KMS-11 (cell line): Measurements from ENCODE around the gene ZNF516.
"Not testable (repeated sequence)": the region's sequence is repeated elsewhere in the genome, so short reads cannot be mapped to it uniquely, and the experiment has no call there.

ENCODE experiments used
- H2AFZ ChIP-seq: fragments of 200-600 bp; sonication (generic); 2 replicates; pipeline ENCODE4 v1.6.1; 2016; ENCODE audit warnings: antibody characterized with exemption, mixed run types, low read depth
- H3K27ac ChIP-seq: fragments of 200-600 bp; sonication (generic); 2 replicates; pipeline ENCODE4 v1.6.1; 2016; ENCODE audit warnings: mild to moderate bottlenecking, mixed run types
- H3K27me3 ChIP-seq: fragments of 200-600 bp; sonication (generic); 2 replicates; pipeline ENCODE4 v1.6.1; 2017; ENCODE audit warnings: mild to moderate bottlenecking, low read depth, mixed run types, moderate library complexity; ENCODE audit not compliant: insufficient read depth
- H3K36me3 ChIP-seq: fragments of 200-600 bp; sonication (generic); 2 replicates; pipeline ENCODE4 v1.6.1; 2017; ENCODE audit warnings: mild to moderate bottlenecking, mixed run types; ENCODE audit not compliant: insufficient read depth
- H3K4me1 ChIP-seq: fragments of 200-600 bp; sonication (generic); 2 replicates; pipeline ENCODE4 v1.6.1; 2016; ENCODE audit warnings: mild to moderate bottlenecking, low read depth, mixed run types; ENCODE audit not compliant: poor library complexity, severe bottlenecking
- H3K4me2 ChIP-seq: fragments of 200-600 bp; sonication (generic); 2 replicates; pipeline ENCODE4 v1.7.0; 2016; ENCODE audit warnings: mild to moderate bottlenecking, mixed run types
- H3K4me3 ChIP-seq: fragments of 200-600 bp; sonication (generic); IDR thresholded peaks from 2 replicates; pipeline ENCODE4 v1.6.1; 2017; ENCODE audit warnings: low read depth, low read length, mixed read lengths; ENCODE audit not compliant: insufficient read depth
- H3K79me2 ChIP-seq: fragments of 200-600 bp; sonication (generic); 2 replicates; pipeline ENCODE4 v1.6.1; 2016; ENCODE audit warnings: low read depth, mixed run types; ENCODE audit not compliant: insufficient read depth
- H3K9ac ChIP-seq: fragments of 200-600 bp; sonication (generic); 2 replicates; pipeline ENCODE4 v1.6.1; 2016; ENCODE audit warnings: mild to moderate bottlenecking, mixed run types
- H4K20me1 ChIP-seq: fragments of 200-600 bp; sonication (generic); 2 replicates; pipeline ENCODE4 v1.6.1; 2016; ENCODE audit warnings: mild to moderate bottlenecking, mixed run types; ENCODE audit not compliant: insufficient read depth
- CTCF ChIP-seq: fragments of 200-600 bp; sonication (generic); conservative IDR thresholded peaks from 2 replicates; pipeline ENCODE4 v1.6.1; 2017; ENCODE audit warnings: low read depth, mild to moderate bottlenecking, antibody characterized with exemption, low read length, moderate library complexity, mixed read lengths

Gene ZNF516

GRCh38 chr18:76475450-76476194 lies 19.4 kb downstream of the ZNF516 start:
- peaks cover 28% of the 10 kb centered on the region for H3K4me1 ChIP-seq
- H3K4me2 ChIP-seq: no peak overlapping the region
- H3K79me2 ChIP-seq: peaks cover 83% of the 10 kb centered on the region
- no peaks in the 10 kb centered on the region for H3K27me3 ChIP-seq
- no peaks in the 10 kb centered on the region for H3K36me3 ChIP-seq
- no peak for TF ChIP-seq CTCF
- H3K9ac ChIP-seq: no peak overlapping the region
- peaks cover 6% of the 10 kb centered on the region; the same call in 1 of the 2 replicates for H4K20me1 ChIP-seq
- no peak overlapping the region for H3K27ac ChIP-seq
- H3K4me3 ChIP-seq: no peak overlapping the region
- H2AFZ ChIP-seq: no peak overlapping the region

GRCh38 chr18:76474824-76475223 lies 20.2 kb downstream of the ZNF516 start:
- 0 out of 2 replicates have a peak overlapping the region, but pooled peaks have one; percentile 15 for H3K9ac ChIP-seq
- peaks cover 86% of the 10 kb centered on the region for H3K79me2 ChIP-seq
- H3K36me3 ChIP-seq: no peaks in the 10 kb centered on the region
- peak overlapping the region; percentile 34; the same call in 1 of the 2 replicates for H3K27ac ChIP-seq
- TF ChIP-seq CTCF: no peak
- peaks cover 28% of the 10 kb centered on the region for H3K4me1 ChIP-seq
- no peak overlapping the region for H2AFZ ChIP-seq
- peak overlapping the region; percentile 34; the same call in 1 of the 2 replicates for H3K4me2 ChIP-seq
- peaks cover 6% of the 10 kb centered on the region; the same call in 1 of the 2 replicates for H4K20me1 ChIP-seq
- H3K27me3 ChIP-seq: no peaks in the 10 kb centered on the region
- H3K4me3 ChIP-seq: no peak overlapping the region

- peaks cover 86% of the 10 kb centered on the region for H3K79me2 ChIP-seq
- not testable (repeated sequence) for H4K20me1 ChIP-seq, H3K36me3 ChIP-seq, H3K4me2 ChIP-seq, H3K27me3 ChIP-seq, H3K4me3 ChIP-seq, H3K27ac ChIP-seq, H2AFZ ChIP-seq, H3K9ac ChIP-seq
- peaks cover 27% of the 10 kb centered on the region for H3K4me1 ChIP-seq
Observed at GRCh38 chr18:76473521-76473920, 21.5 kb downstream of the ZNF516 start.

GRCh38 chr18:76472829-76473228 lies 22.2 kb downstream of the ZNF516 start:
- peaks cover 24% of the 10 kb centered on the region for H3K4me1 ChIP-seq
- no peaks in the 10 kb centered on the region for H3K36me3 ChIP-seq
- no peaks in the 10 kb centered on the region for H3K27me3 ChIP-seq
- H3K79me2 ChIP-seq: peaks cover 85% of the 10 kb centered on the region
- peaks cover 6% of the 10 kb centered on the region; the same call in 1 of the 2 replicates for H4K20me1 ChIP-seq
- no peak overlapping the region for H2AFZ ChIP-seq
- H3K27ac ChIP-seq: no peak overlapping the region
- no peak overlapping the region for H3K4me2 ChIP-seq
- H3K9ac ChIP-seq: no peak overlapping the region
- no peak overlapping the region for H3K4me3 ChIP-seq
- TF ChIP-seq CTCF: no peak

- H3K4me2 ChIP-seq: no peak overlapping the region
- no peak overlapping the region for H3K27ac ChIP-seq
- peaks cover 78% of the 10 kb centered on the region for H3K79me2 ChIP-seq
- TF ChIP-seq CTCF: no peak
- peaks cover 24% of the 10 kb centered on the region for H3K4me1 ChIP-seq
- no peaks in the 10 kb centered on the region for H3K27me3 ChIP-seq
- H3K36me3 ChIP-seq: no peaks in the 10 kb centered on the region
- peaks cover 6% of the 10 kb centered on the region; the same call in 1 of the 2 replicates for H4K20me1 ChIP-seq
- no peak overlapping the region for H2AFZ ChIP-seq
- no peak overlapping the region for H3K4me3 ChIP-seq
- no peak overlapping the region for H3K9ac ChIP-seq
Observed at GRCh38 chr18:76471593-76471992, 23.4 kb downstream of the ZNF516 start.
